K562 (cell line): ENCODE measurements around the gene NEMP2. TPM values are rescaled to one million over a fixed set of nuclear protein-coding genes. Genes with fewer than 3 reads are reported as not detected.
A peak's percentile ranks its signal among the peaks of the same experiment; 100 is the strongest.

Source experiments
- ATAC-seq: fragments of 200-7000 bp; cut with Tn5 transposase; 3 replicates; pipeline ENCODE4 v1.9.1; 2020; ENCODE audit warnings: moderate library complexity
- BruUV-seq: library from RNA; stranded (reverse); fragments of 400-500 nt; replicated peaks from 2 replicates; lab custom pipeline; 2021; lab: Mats Ljungman, UMichigan
- CTCF ChIA-PET: fragments of 300-600 bp; formaldehyde crosslinking; extraction: SDS; loops from one replicate; lab custom pipeline; 2021; ENCODE audit warnings: low intra/inter-chr PET ratio; lab: Yijun Ruan, JAX
- POLR2A ChIA-PET: fragments of 300-600, 350-650 bp; sonication (Branson Sonifier 250); formaldehyde crosslinking; extraction: SDS; loops from one replicate; lab custom pipeline; 2021; ENCODE audit warnings: antibody characterized with exemption, inconsistent platforms; lab: Yijun Ruan, JAX
- DNase-seq, 4 experiments: peaks; one replicate each; pipeline versions ENCODE4 v3.0.0 to v3.0.0-alpha.2; 2011 to 2018; ENCODE audit warnings: low spot score in 3 of 4, mixed read lengths in 3 of 4; ENCODE audit errors: extremely low read depth in 1 of 4
- FAIRE-seq: peaks from 2 replicates; lab custom pipeline; 2011; peaks lifted over from hg19 to GRCh38; lab: Jason Lieb, UNC
- H2AFZ ChIP-seq: 2 replicates; pipeline ENCODE4 v1.6.0; 2011; ENCODE audit warnings: low read depth, low read length, control low read depth, inconsistent platforms
- H3K27ac ChIP-seq: fragments of 200-600 bp; 3 replicates; pipeline ENCODE4 v1.8.0; 2011; ENCODE audit warnings: low read depth, mild to moderate bottlenecking, control low read depth, inconsistent platforms, low read length, moderate library complexity, mixed read lengths; ENCODE audit errors: extremely low read depth
- H3K27me3 ChIP-seq, 2 experiments: fragments of 300-600 bp in 1 of 2; 2 replicates in 1 of 2; 3 replicates in 1 of 2; pipeline versions ENCODE4 v1.6.0 to v1.8.0; 2011; ENCODE audit warnings: inconsistent platforms in 2 of 2, low read length in 2 of 2, mild to moderate bottlenecking in 1 of 2, mixed read lengths in 1 of 2, moderate library complexity in 1 of 2; ENCODE audit not compliant: control insufficient read depth in 2 of 2, insufficient read depth in 2 of 2
- H3K36me3 ChIP-seq: fragments of 300-600 bp; 3 replicates; pipeline ENCODE4 v1.8.0; 2011; ENCODE audit warnings: mild to moderate bottlenecking, low read length, inconsistent platforms; ENCODE audit not compliant: control insufficient read depth, insufficient read depth
- H3K4me1 ChIP-seq, 2 experiments: fragments of 200-600 bp in 1 of 2; replicated peaks in 1 of 2; 2 replicates in 1 of 2; 3 replicates in 1 of 2; pipeline versions ENCODE4 v1.5.1 to v1.8.0; 2011; ENCODE audit warnings: inconsistent platforms in 2 of 2, low read length in 2 of 2, mild to moderate bottlenecking in 1 of 2, mixed read lengths in 1 of 2, moderate library complexity in 1 of 2; ENCODE audit not compliant: control insufficient read depth in 2 of 2, insufficient read depth in 2 of 2
- H3K4me2 ChIP-seq: 2 replicates; pipeline ENCODE4 v1.6.1; 2011; ENCODE audit warnings: low read length, control low read depth, inconsistent platforms, mixed read lengths; ENCODE audit not compliant: insufficient read depth
- H3K4me3 ChIP-seq: fragments of 200-600 bp; sonication (generic), shearing (Covaris generic); 2 replicates; pipeline ENCODE4 v1.5.1; 2016; ENCODE audit warnings: control low read depth, inconsistent platforms
- H3K79me2 ChIP-seq: fragments of 200-600 bp; 3 replicates; pipeline ENCODE4 v1.8.0; 2011; ENCODE audit warnings: low read length, inconsistent platforms; ENCODE audit not compliant: control insufficient read depth, insufficient read depth
- H3K9ac ChIP-seq, 2 experiments: 2 replicates each; pipeline versions ENCODE4 v1.6.0 to v1.6.1; 2011; ENCODE audit warnings: low read depth in 2 of 2, low read length in 2 of 2, control low read depth in 1 of 2, inconsistent platforms in 1 of 2, mild to moderate bottlenecking in 1 of 2, mixed read lengths in 1 of 2; ENCODE audit not compliant: insufficient read depth in 1 of 2
- H3K9me1 ChIP-seq: one replicate; pipeline ENCODE4 v1.6.0; 2011; ENCODE audit warnings: inconsistent platforms, mild to moderate bottlenecking, low read length, moderate library complexity; ENCODE audit not compliant: control insufficient read depth, insufficient read depth
- H3K9me3 ChIP-seq: replicated peaks from 2 replicates; pipeline ENCODE4 v1.5.1; 2011; ENCODE audit warnings: low read depth, low read length, inconsistent platforms; ENCODE audit not compliant: control insufficient read depth, insufficient read depth
- H4K20me1 ChIP-seq: replicated peaks from 2 replicates; pipeline ENCODE4 v1.6.1; 2011; ENCODE audit warnings: low read length, inconsistent platforms, mixed read lengths; ENCODE audit not compliant: control insufficient read depth, insufficient read depth
- C11orf30 ChIP-seq: fragments of 450-650 bp; IDR thresholded peaks from 2 replicates; pipeline ENCODE4 v1.6.1; 2016; ENCODE audit warnings: low read depth, mild to moderate bottlenecking
- CCNT2 ChIP-seq: IDR thresholded peaks from 2 replicates; pipeline ENCODE4 v1.6.1; 2011; ENCODE audit warnings: borderline replicate concordance, low read depth, mild to moderate bottlenecking, moderate library complexity, mixed read lengths, low read length; ENCODE audit not compliant: insufficient read length; ENCODE audit errors: extremely low read depth
- CTBP1 ChIP-seq: fragments of 450-650 bp; IDR thresholded peaks from 2 replicates; pipeline ENCODE4 v1.6.1; 2016; ENCODE audit warnings: borderline replicate concordance
- ELF1 ChIP-seq: fragments of 200-800 bp; sonication (Bioruptor generic); IDR thresholded peaks from 2 replicates; pipeline ENCODE4 v1.6.1; 2016; ENCODE audit warnings: missing genetic modification characterization, missing compliant biosample characterization
- ETV5 ChIP-seq: sonication (generic); formaldehyde crosslinking; IDR thresholded peaks from 2 replicates; pipeline ENCODE4 v1.4.0; 2020; ENCODE audit warnings: low read depth, mild to moderate bottlenecking, missing genetic modification reagents
- MBD2 ChIP-seq: sonication (generic); IDR thresholded peaks from 2 replicates; pipeline ENCODE4 v1.6.1; 2016; ENCODE audit warnings: low read depth, borderline replicate concordance
- NCOA4 ChIP-seq: fragments of 450-650 bp; IDR thresholded peaks from 2 replicates; pipeline ENCODE4 v1.6.1; 2018; ENCODE audit warnings: mild to moderate bottlenecking; ENCODE audit not compliant: partially characterized antibody
- NFIC ChIP-seq: fragments of 450-650 bp; IDR thresholded peaks from 2 replicates; pipeline ENCODE4 v1.6.1; 2017; ENCODE audit warnings: mild to moderate bottlenecking, inconsistent platforms
- SMAD4 ChIP-seq: fragments of 250-450 bp; sonication (Bioruptor Pico); conservative IDR thresholded peaks from 2 replicates; pipeline ENCODE4 v1.8.0; 2021; ENCODE audit warnings: inconsistent platforms, mild to moderate bottlenecking, moderate library complexity
- ZFX ChIP-seq: sonication (generic); formaldehyde crosslinking; IDR thresholded peaks from 2 replicates; pipeline ENCODE4 v1.8.0; 2022; ENCODE audit warnings: mild to moderate bottlenecking, missing genetic modification reagents, moderate library complexity
- WGBS: fragments of 100-300 bp; shearing (Covaris generic); methylation state at CpG from one replicate; pipeline ENCODE4 v1.1.6; 2016; ENCODE audit warnings: low coverage, mixed read lengths; ENCODE audit not compliant: insufficient coverage; ENCODE audit errors: missing lambda C conversion rate; 5-methylcytosine and 5-hydroxymethylcytosine counted together
- in situ Hi-C: fragments of 300-500 bp; cut with MboI; formaldehyde crosslinking; loops from 4 replicates; pipeline ENCODE4 v1.15.0; 2018; ENCODE audit warnings: inconsistent platforms, mixed read lengths
- intact Hi-C: fragments of 100-400 bp; cut with micrococcal nuclease; formaldehyde crosslinking; loops from 2 replicates; pipeline ENCODE4 v1.14.2; 2022
- polyA plus RNA-seq, 8 experiments: library from polyadenylated mRNA; depleted of rRNA in 4 of 8; stranded (reverse) in 5 of 8; unstranded in 3 of 8; fragments of >200 nt; fragmentation: Nextera tagmentation in 2 of 8; fragmentation: Illumina TruSeq in 1 of 8; extraction: Ambion mirVana in 2 of 8; extraction: Trizol in 1 of 8; gene quantifications; 2 replicates each; pipeline versions ENCODE4 v1.2.1 to v1.2.3, GENCODE V29; 2011 to 2014; ENCODE audit warnings: inconsistent platforms in 1 of 8, missing spikeins in 1 of 8
- total RNA-seq, 7 experiments: library from RNA; depleted of rRNA in 6 of 7; stranded (reverse); fragments of >200 nt in 6 of 7; fragmentation: Illumina TruSeq in 2 of 7; extraction: Trizol in 2 of 7; gene quantifications; 2 replicates each; pipeline versions ENCODE4 v1.2.1 to v1.2.3, GENCODE V29; 2011 to 2021; ENCODE audit warnings: low replicate concordance in 1 of 7

Gene NEMP2
- total and polyA plus RNA-seq, 9 of the 15 experiments (the other 6 are each of a cell fraction or from before 2014, with no cell fraction given): 0.32 to 3.0 (median 1.7) TPM

DNA sequence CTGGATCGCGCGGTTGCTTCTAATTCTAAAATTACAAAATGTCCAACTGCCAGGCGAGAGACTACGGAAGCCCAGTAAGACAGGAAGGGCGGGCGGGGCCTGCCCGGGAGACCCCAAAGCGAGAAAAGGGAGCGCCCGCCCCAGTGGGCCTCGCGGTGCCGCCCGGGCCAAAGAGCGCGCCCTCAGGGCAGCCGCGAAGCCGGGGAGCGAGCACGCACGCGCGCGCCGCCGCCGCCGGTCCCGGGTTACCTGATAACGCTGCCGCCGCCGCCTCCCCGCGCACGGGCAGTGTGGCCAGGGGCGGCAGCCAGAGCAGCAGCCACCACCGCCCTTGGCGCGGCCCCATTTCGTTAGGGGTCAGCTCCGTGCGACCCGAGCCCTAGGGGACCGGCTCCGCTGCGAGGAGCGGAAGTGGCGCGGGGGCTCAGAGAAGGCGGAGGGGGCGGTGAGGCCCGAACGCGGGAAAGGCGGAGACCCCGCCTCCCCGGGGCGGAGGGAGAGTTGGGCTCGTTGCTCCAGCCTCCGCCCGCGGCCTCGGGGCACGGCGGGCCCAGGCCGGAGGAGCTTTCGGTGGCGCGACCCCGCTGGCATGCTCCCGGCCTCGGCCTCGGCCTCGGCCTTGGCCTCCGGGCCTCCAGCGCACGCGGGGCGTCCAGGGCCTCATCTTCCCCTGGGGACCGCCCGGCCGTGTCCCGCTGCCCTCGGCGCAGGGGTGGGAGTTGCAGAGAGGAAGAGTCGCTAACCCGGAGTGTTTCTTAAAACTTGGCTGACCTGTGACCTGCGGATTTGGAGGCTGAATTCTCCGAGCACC lies at the start of gene NEMP2 (continued):
- TF ChIP-seq CCNT2 (peak; percentile 79), CTBP1 (peak; percentile 91), NCOA4 (no peak), SMAD4 (CRISPR knock-in tag) (peak; percentile 83), MBD2 (peak; percentile 7; the same call in 1 of the 2 replicates), ELF1 (tag) (peak; percentile 60), ZFX (CRISPR knock-in tag) (peak; percentile 96), ETV5 (CRISPR knock-in tag) (peak; percentile 85)

- no peak for TF ChIP-seq C11orf30
- TF ChIP-seq NFIC: peak; percentile 77
- TF ChIP-seq, all 486 proteins: peak for 1
Observed at GRCh38 chr2:190583507-190584337, 49.2 kb upstream of the NEMP2 start.

More at GRCh38 chr2:190583507-190584337, 49.2 kb upstream of the NEMP2 start:
- no peaks in the 10 kb centered on the region for H3K79me2 ChIP-seq
- no peak overlapping the region for H3K4me2 ChIP-seq
- H3K36me3 ChIP-seq: no peaks in the 10 kb centered on the region
- no peaks in the 10 kb centered on the region for H4K20me1 ChIP-seq
- no peak overlapping the region for H3K9ac ChIP-seq
- ATAC-seq (no peak), DNase-seq (no peak), FAIRE-seq (no peak)
- ChIA-PET CTCF (no interaction called here), POLR2A (no interaction called here)
- in situ Hi-C loops: no loop called here
- no peak overlapping the region for H2AFZ ChIP-seq
- no peaks in the 10 kb centered on the region for H3K27me3 ChIP-seq
- H3K27ac ChIP-seq: no peak overlapping the region
- H3K4me1 ChIP-seq: peaks cover 4 to 56% of the 10 kb centered on the region in 2 experiments; a peak in 4 of 5 replicates
- 65% methylated on average over 4 of the region's 4 CpGs for WGBS
- intact Hi-C loops: loop anchor here (5.0 kb wide), 1 partner anchor 51 kb away; the partner anchor contains the start of gene NEMP2
- H3K4me3 ChIP-seq: no peak overlapping the region
- no TSS peak for BruUV-seq
- no peaks in the 10 kb centered on the region for H3K9me1 ChIP-seq
- no peaks in the 10 kb centered on the region; the same call in 1 of the 2 replicates for H3K9me3 ChIP-seq
